Gastroesophageal sphincter (tissue), 4 donors: ENCODE results near the gene TSEN34. TPM values are rescaled to one million over a fixed set of nuclear protein-coding genes. Genes with fewer than 3 reads are reported as not detected.

Experiments used
- ATAC-seq: fragments of 150-250 bp; one replicate; pipeline ENCODE4 v1.9.1; 2016; ENCODE audit warnings: mild to moderate bottlenecking, moderate library complexity
- H3K27ac ChIP-seq, 4 donors: fragments of 200-600 bp; sonication (generic) in 3 of 4; 1 replicate in 3 of 4; 2 replicates in 1 of 4; pipeline ENCODE4 v1.5.1; 2016 to 2019
- H3K27me3 ChIP-seq: fragments of 200-600 bp; sonication (generic); one replicate; pipeline ENCODE4 v1.5.1; 2019
- H3K36me3 ChIP-seq, 2 donors: fragments of 200-600 bp; sonication (generic); one replicate each; pipeline ENCODE4 v1.5.1; 2019; ENCODE audit warnings: control low read depth in 1 of 2
- H3K4me1 ChIP-seq, 3 donors: fragments of 200-600 bp; sonication (generic); 1 replicate in 2 of 3; 2 replicates in 1 of 3; pipeline ENCODE4 v1.5.1; 2016 to 2019; ENCODE audit warnings: control low read depth in 2 of 3
- H3K4me3 ChIP-seq, 2 donors: fragments of 200-600 bp; sonication (generic); one replicate each; pipeline ENCODE4 v1.5.1; 2019; ENCODE audit warnings: mild to moderate bottlenecking in 1 of 2, moderate library complexity in 1 of 2
- H3K9me3 ChIP-seq, 3 donors: fragments of 200-600 bp; sonication (generic); one replicate each; pipeline ENCODE4 v1.5.1; 2017 to 2019; ENCODE audit warnings: control low read depth in 2 of 3
- CTCF ChIP-seq, 4 experiments: fragments of 200-600 bp in 2 of 4; fragments of 450-650 bp in 2 of 4; sonication (generic) in 1 of 4; IDR thresholded peaks; one replicate each; pipeline ENCODE4 v1.5.1; 2017 to 2019; ENCODE audit warnings: antibody characterized with exemption in 4 of 4, mild to moderate bottlenecking in 2 of 4, moderate library complexity in 2 of 4
- EP300 ChIP-seq: sonication (generic); formaldehyde crosslinking; IDR thresholded peaks from one replicate; pipeline ENCODE4 v1.6.1; 2017; ENCODE audit warnings: antibody characterized with exemption, mild to moderate bottlenecking
- POLR2A ChIP-seq, 2 donors: fragments of 450-650 bp; IDR thresholded peaks; one replicate each; pipeline ENCODE4 v1.6.1; 2017; ENCODE audit warnings: antibody characterized with exemption in 2 of 2, mild to moderate bottlenecking in 2 of 2, moderate library complexity in 1 of 2
- POLR2AphosphoS5 ChIP-seq: sonication (generic); formaldehyde crosslinking; IDR thresholded peaks from one replicate; pipeline ENCODE4 v1.6.1; 2017; ENCODE audit warnings: antibody characterized with exemption
- WGBS, 2 donors: methylation state at CpG; one replicate each; pipeline ENCODE4 v1.1.5; 2018; ENCODE audit warnings: low coverage in 1 of 2; 5-methylcytosine and 5-hydroxymethylcytosine counted together
- total RNA-seq, 4 donors: library from RNA; depleted of rRNA; stranded (reverse); fragments of >200 nt; gene quantifications; one replicate each; pipeline ENCODE4 v1.1.0, GENCODE V29; 2016

The TSEN34 gene
- total RNA-seq, 4 donors from 2014 or later, result 57.4 to 73.2 (median 69.8) TPM

- TF ChIP-seq POLR2AphosphoS5 (no peak), POLR2A (IDR thresholded peaks at IDR 0.05) (peak; percentile 14 to 29), CTCF (IDR thresholded peaks at IDR 0.05) (no peak)
- Histone ChIP-seq H3K4me3 (peak overlapping the region; percentile 52 to 56), H3K9me3 (no peaks in the 10 kb centered on the region), H3K4me1 (peaks cover 0 to 57% (median 40%) of the 10 kb centered on the region in 3 donors), H3K36me3 (peaks cover 0 to 30% of the 10 kb centered on the region in 2 donors), H3K27me3 (peaks cover 11% of the 10 kb centered on the region), H3K27ac (peak overlapping the region; percentile 81 to 97 (median 91))
- WGBS, 2 donors, result 4% methylated on average over 7 of the region's 28 CpGs; no CpG with 5 or more reads in 1 of the 2 donors
- ATAC-seq, result no peak
These were observed 30.8 kb upstream of the TSEN34 start for GRCh38 chr19:54160182-54160811.

GRCh38 chr19:54160854-54161253 lies 30.3 kb upstream of the TSEN34 start:
- no peak for ATAC-seq
- TF ChIP-seq EP300 (no peak), POLR2A (IDR thresholded peaks at IDR 0.05) (no peak), POLR2AphosphoS5 (no peak)
- 25 to 37% methylated on average over 9 to 12 of the region's 13 CpGs for WGBS, 2 donors
- Histone ChIP-seq H3K4me1 (peaks cover 0 to 57% (median 40%) of the 10 kb centered on the region in 3 donors), H3K9me3 (no peaks in the 10 kb centered on the region), H3K4me3 (peak overlapping the region in 1 of 2 donors; percentile 56), H3K27me3 (peaks cover 16% of the 10 kb centered on the region), H3K36me3 (peaks cover 0 to 24% of the 10 kb centered on the region in 2 donors), H3K27ac (peak overlapping the region in 3 of 4 donors; percentile 89 to 97 (median 93))

GRCh38 chr19:54162241-54162805 lies 28.8 kb upstream of the TSEN34 start:
- Histone ChIP-seq H3K4me3 (peak overlapping the region; percentile 10 to 50), H3K9me3 (no peaks in the 10 kb centered on the region), H3K27me3 (peaks cover 31% of the 10 kb centered on the region), H3K27ac (peak overlapping the region in 3 of 4 donors; percentile 75 to 97 (median 89)), H3K4me1 (peaks cover 0 to 57% (median 40%) of the 10 kb centered on the region in 3 donors), H3K36me3 (peaks cover 0 to 9% of the 10 kb centered on the region in 2 donors)
- WGBS, 2 donors, result 0 to 3% methylated on average over 11 of the region's 35 CpGs
- peak; percentile 50 for ATAC-seq
- TF ChIP-seq CTCF (IDR thresholded peaks at IDR 0.05), result no peak
- TF ChIP-seq EP300, result no peak
- TF ChIP-seq POLR2AphosphoS5, result no peak
- no peak for TF ChIP-seq POLR2A (IDR thresholded peaks at IDR 0.05)

GRCh38 chr19:54162884-54163283 lies 28.2 kb upstream of the TSEN34 start:
- no peak for ATAC-seq
- H3K27ac ChIP-seq, result peak overlapping the region in 3 of 4 donors; percentile 75 to 97 (median 89)
- peaks cover 0 to 54% (median 40%) of the 10 kb centered on the region in 3 donors for H3K4me1 ChIP-seq
- peak overlapping the region in 1 of 2 donors; percentile 50 for H3K4me3 ChIP-seq
- peaks cover 0 to 4% of the 10 kb centered on the region in 2 donors for H3K36me3 ChIP-seq
- TF ChIP-seq EP300 (no peak), CTCF (IDR thresholded peaks at IDR 0.05) (no peak), POLR2A (IDR thresholded peaks at IDR 0.05) (no peak), POLR2AphosphoS5 (no peak)
- H3K27me3 ChIP-seq, result peaks cover 37% of the 10 kb centered on the region
- WGBS, 2 donors, result 55 to 61% methylated on average over 3 to 11 of the region's 14 CpGs
- H3K9me3 ChIP-seq, result no peaks in the 10 kb centered on the region

- no peaks in the 10 kb centered on the region for H3K36me3 ChIP-seq
- H3K4me3 ChIP-seq, result no peak overlapping the region
- no peak for ATAC-seq
- 16% methylated on average over 12 of the region's 37 CpGs; no CpG with 5 or more reads in 1 of the 2 donors for WGBS, 2 donors
- no peak overlapping the region for H3K27ac ChIP-seq
- H3K9me3 ChIP-seq, result no peaks in the 10 kb centered on the region
- H3K27me3 ChIP-seq, result peaks cover 42% of the 10 kb centered on the region
- peaks cover 0 to 47% (median 31%) of the 10 kb centered on the region in 3 donors for H3K4me1 ChIP-seq
- TF ChIP-seq POLR2AphosphoS5 (no peak), EP300 (no peak), CTCF (IDR thresholded peaks at IDR 0.05) (no peak), POLR2A (IDR thresholded peaks at IDR 0.05) (no peak)
These were observed 26.6 kb upstream of the TSEN34 start for GRCh38 chr19:54164369-54165068.
